HG03045 (cell line): ENCODE measurements around the gene TFF1.

Experiments
- ATAC-seq: cut with Tn5 transposase; IDR thresholded peaks from one replicate; pipeline ENCODE4 v1.9.1; 2021; ENCODE audit warnings: mild to moderate bottlenecking, moderate library complexity; ENCODE audit not compliant: unreplicated experiment

Gene TFF1

DNA sequence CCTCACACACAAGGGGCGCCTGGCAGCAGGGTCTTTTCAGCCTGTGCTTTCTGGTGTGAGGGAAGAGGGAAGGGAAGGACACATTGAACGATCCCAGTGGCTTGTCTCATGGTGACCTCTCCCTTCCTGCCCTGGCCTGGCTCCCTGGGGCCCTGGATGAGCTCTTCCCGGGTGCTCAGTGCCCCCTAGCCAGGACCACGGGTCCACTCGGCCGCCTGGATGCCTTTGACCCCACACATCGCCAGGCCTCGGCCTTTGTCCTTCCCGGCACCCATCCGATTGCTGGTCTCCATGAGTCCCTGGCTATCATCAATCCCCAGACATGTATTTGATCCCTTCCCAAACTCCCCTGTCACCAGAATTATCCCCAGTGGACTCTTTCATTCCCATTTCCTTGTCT lies 45.1 kb downstream of the TFF1 start:
- ATAC-seq = no peak

GRCh38 chr21:42320791-42321190 lies 45.5 kb downstream of the TFF1 start:
- ATAC-seq = no peak

DNA sequence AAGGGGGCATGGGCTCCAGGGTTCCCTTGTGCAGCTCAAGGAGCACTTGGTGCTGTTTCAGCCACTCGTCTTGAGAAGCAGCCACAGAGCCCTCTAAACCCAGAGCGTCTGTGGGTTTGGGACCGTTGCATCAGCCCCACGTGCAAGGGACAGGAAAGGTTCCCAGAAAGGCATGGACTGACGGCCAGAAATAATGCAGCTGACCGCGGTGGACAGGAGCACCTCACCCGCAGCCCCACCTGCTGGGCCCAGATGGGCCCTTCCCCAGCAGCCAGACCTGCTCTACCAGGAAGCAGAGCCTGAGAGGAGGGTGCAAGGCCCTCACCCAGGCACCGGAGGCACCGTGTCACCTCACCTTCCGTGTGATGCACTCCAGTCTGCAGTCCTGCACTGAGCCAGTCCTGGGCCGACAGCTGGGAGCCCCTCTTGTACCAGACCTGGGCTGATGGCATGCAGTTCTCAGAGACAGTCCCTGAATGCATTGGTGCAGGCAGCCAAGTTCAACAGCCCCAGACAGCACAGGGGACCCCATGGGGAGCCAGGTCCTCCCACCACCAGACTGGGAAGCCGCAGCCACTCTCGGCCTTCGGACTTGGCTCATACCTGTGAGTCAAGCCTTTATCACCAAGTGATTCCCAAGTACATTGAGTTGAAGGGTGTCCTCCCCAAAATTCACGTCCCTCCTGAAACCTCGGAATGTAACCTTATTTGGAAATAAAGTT lies 46.3 kb downstream of the TFF1 start:
- no peak for ATAC-seq

DNA sequence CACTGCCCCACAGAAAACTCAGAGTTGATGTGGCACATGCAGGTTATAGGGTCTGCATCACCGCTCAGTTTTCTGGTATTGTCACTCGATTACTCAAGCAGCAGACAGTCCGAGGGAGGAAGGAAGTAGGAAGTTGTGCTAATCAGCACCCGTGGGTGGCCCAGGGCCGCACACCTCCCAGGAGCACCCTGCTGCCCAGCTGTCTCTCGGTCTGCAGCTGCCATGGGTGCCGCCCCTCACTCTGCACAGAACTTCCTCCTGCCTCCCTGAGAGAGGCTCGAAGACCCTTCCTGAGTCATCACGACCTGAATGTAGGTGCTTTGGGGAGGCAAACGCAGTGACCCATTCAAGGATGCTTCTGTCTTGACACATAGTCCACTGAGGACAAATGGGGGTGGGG lies 47.0 kb downstream of the TFF1 start:
- no peak for ATAC-seq

GRCh38 chr21:42317826-42318746 lies 48.2 kb downstream of the TFF1 start:
- ATAC-seq = no peak

GRCh38 chr21:42317341-42317741 lies 49.0 kb downstream of the TFF1 start:
- ATAC-seq = no peak

DNA sequence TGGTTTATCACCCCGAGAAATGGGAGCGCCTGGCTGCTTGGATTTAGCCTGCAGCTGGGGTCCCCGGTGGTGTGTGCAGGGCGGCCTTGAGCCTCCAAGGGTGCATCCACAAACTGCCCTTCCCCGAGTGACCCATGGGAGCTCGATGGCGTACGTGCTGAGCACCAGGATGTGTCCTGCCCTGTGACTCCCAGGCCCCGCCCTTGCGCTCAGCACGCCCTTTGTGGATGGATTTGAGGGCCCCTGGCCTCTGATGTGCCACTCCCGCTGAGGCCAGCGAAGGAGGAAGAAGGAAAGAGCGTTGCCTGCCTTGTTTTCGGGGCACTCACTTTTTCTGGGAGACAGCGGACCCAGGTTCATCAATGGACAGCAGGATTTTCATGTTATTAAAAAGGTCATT lies 49.4 kb downstream of the TFF1 start:
- ATAC-seq = no peak

- ATAC-seq = no peak
These were observed 50.9 kb downstream of the TFF1 start, which contains the start of gene TFF3 for GRCh38 chr21:42315296-42315891. Gene TFF3 (minus strand): TSS chr21:42315409. CDS start chr21:42315374, 35 bp downstream.

DNA sequence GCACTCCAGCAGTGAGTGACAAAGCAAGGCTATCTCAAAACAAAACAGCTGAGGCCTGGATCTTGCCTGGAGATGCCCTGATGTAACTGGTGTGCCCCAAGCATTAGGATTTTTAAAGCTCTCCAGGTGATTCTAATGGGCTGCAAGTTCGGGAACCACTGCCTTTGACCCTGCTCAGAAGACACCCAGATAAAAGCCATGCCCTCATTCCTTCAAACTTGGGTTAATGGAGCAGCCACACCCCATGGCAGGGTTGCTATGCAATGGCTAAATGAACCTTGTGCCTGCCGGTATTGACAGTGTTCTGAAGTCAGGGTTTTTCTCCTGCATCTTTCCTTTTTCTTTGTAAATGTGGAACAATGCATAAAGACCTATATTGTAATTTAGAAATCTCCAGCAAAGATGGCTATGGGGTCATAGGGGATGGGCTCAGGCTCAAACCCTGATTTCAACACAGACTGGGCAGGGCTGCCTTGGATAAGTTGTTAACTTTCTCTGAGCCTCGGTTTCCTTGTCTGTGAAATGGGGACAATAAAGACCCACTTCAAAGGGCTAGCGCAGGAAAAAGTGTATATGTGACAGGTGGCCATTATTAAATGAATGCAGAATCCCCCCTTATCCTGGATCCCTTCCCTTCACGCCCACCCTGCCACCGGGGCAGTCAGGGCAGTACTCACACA lies 51.6 kb downstream of the TFF1 start:
- ATAC-seq = no peak

DNA sequence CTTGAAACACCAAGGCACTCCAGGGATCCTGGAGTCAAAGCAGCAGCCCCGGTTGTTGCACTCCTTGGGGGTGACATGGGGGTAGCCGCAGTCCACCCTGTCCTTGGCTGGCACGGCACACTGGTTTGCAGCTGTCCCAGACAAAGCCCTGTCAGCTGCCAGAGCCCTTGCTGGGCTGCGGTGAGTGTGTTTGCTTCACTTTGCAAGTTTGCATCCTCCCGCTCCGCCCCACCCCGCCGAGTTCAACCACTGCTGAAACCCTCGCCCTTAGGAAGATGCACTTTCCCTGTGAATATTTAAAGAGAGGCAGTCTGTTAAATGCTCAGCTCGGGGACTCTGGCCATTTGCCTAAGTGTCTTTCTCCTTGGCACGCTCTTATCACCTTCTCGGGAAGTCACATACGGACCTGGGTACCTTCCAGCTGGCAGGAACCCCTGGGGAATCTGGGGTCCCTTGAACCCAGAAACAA lies 52.8 kb downstream of the TFF1 start:
- no peak for ATAC-seq

GRCh38 chr21:42312626-42313104 lies 53.7 kb downstream of the TFF1 start:
- ATAC-seq = no peak
